GM12878 (cell line): Measurements from ENCODE around the gene AMER2. TPM values are rescaled to one million over a fixed set of nuclear protein-coding genes. Genes with fewer than 3 reads are reported as not detected.

ENCODE experiments used
- ATAC-seq: fragments of 200-7000 bp; cut with Tn5 transposase; 3 replicates; pipeline ENCODE4 v1.9.1; 2020; ENCODE audit warnings: mild to moderate bottlenecking, moderate library complexity
- BruUV-seq: library from RNA; stranded (reverse); fragments of 400-500 nt; replicated peaks from 2 replicates; lab custom pipeline; 2021; lab: Mats Ljungman, UMichigan
- CTCF ChIA-PET: fragments of 300-600 bp; sonication (Branson Sonifier 250); formaldehyde crosslinking; extraction: SDS; loops from one replicate; lab custom pipeline; 2021; ENCODE audit warnings: inconsistent platforms; lab: Yijun Ruan, JAX
- POLR2A ChIA-PET: fragments of 350-600 bp; formaldehyde crosslinking; extraction: SDS; loops from one replicate; lab custom pipeline; 2021; ENCODE audit warnings: inconsistent platforms; lab: Charles Lee
- RAD21 ChIA-PET: fragments of 300-600 bp; sonication (Branson Sonifier 250); formaldehyde crosslinking; loops from one replicate; lab custom pipeline; 2023; ENCODE audit warnings: antibody characterized with exemption; ENCODE audit not compliant: unreplicated experiment; lab: Charles Lee
- SMC1A ChIA-PET: fragments of 300-600 bp; sonication (Branson Sonifier 250); formaldehyde crosslinking; loops from one replicate; lab custom pipeline; 2023; ENCODE audit not compliant: unreplicated experiment, uncharacterized antibody; lab: Charles Lee
- DNase-seq: peaks from one replicate; pipeline ENCODE4 v3.0.0-alpha.2; 2011; ENCODE audit warnings: low read depth, low spot score
- FAIRE-seq: peaks from 3 replicates; lab custom pipeline; 2011; peaks lifted over from hg19 to GRCh38; lab: Jason Lieb, UNC
- H2AFZ ChIP-seq: 2 replicates; pipeline ENCODE4 v1.6.0; 2011; ENCODE audit warnings: low read depth, low read length, control low read depth; ENCODE audit not compliant: control insufficient read depth
- H3K27ac ChIP-seq: 2 replicates; pipeline ENCODE4 v1.5.1; 2011; ENCODE audit warnings: control low read depth; ENCODE audit not compliant: control insufficient read depth, insufficient read depth
- H3K27me3 ChIP-seq, 2 experiments: replicated peaks in 1 of 2; 2 replicates each; pipeline versions ENCODE4 v1.6.0 to v1.6.1; 2011; ENCODE audit warnings: low read length in 1 of 2; ENCODE audit not compliant: control insufficient read depth in 2 of 2, insufficient read depth in 2 of 2
- H3K36me3 ChIP-seq, 2 experiments: 2 replicates each; pipeline ENCODE4 v1.5.1; 2011; ENCODE audit warnings: low read length in 1 of 2; ENCODE audit not compliant: control insufficient read depth in 2 of 2, insufficient read depth in 2 of 2
- H3K4me1 ChIP-seq: 2 replicates; pipeline ENCODE4 v1.6.1; 2011; ENCODE audit warnings: mild to moderate bottlenecking, low read length, moderate library complexity, mixed read lengths; ENCODE audit not compliant: control insufficient read depth, insufficient read depth
- H3K4me2 ChIP-seq: 2 replicates; pipeline ENCODE4 v1.6.0; 2011; ENCODE audit warnings: control low read depth; ENCODE audit not compliant: control insufficient read depth, insufficient read depth
- H3K4me3 ChIP-seq: fragments of 200-600 bp; sonication (generic); 2 replicates; pipeline ENCODE4 v1.5.1; 2016
- H3K79me2 ChIP-seq: 2 replicates; pipeline ENCODE4 v1.6.0; 2011; ENCODE audit warnings: low read length; ENCODE audit not compliant: control insufficient read depth, insufficient read depth
- H3K9ac ChIP-seq: 2 replicates; pipeline ENCODE4 v1.8.0; 2011; ENCODE audit warnings: low read length, control low read depth, mixed read lengths; ENCODE audit not compliant: control insufficient read depth, insufficient read depth
- H3K9me3 ChIP-seq: replicated peaks from 3 replicates; pipeline ENCODE4 v1.5.1; 2011; ENCODE audit warnings: mild to moderate bottlenecking, low read length; ENCODE audit not compliant: control insufficient read depth, insufficient read depth
- H4K20me1 ChIP-seq: 2 replicates; pipeline ENCODE4 v1.6.0; 2011; ENCODE audit not compliant: control insufficient read depth, insufficient read depth
- E4F1 ChIP-seq: fragments of 450-650 bp; IDR thresholded peaks from 2 replicates; pipeline ENCODE4 v1.6.1; 2018; ENCODE audit warnings: borderline replicate concordance, mild to moderate bottlenecking; ENCODE audit not compliant: partially characterized antibody
- GATAD2B ChIP-seq: fragments of 450-650 bp; conservative IDR thresholded peaks from 2 replicates; pipeline ENCODE4 v1.6.1; 2017; ENCODE audit warnings: low read depth, mild to moderate bottlenecking, moderate library complexity
- IRF3 ChIP-seq: fragments of 450-650 bp; IDR thresholded peaks from 2 replicates; pipeline ENCODE4 v1.6.1; 2014; ENCODE audit warnings: mild to moderate bottlenecking
- NR2F1 ChIP-seq: fragments of 450-650 bp; conservative IDR thresholded peaks from 2 replicates; pipeline ENCODE4 v1.6.1; 2017; ENCODE audit warnings: mild to moderate bottlenecking
- PKNOX1 ChIP-seq: fragments of 450-650 bp; IDR thresholded peaks from 2 replicates; pipeline ENCODE4 v1.6.1; 2016; ENCODE audit warnings: mild to moderate bottlenecking
- TCF12 ChIP-seq: IDR thresholded peaks from 2 replicates; pipeline ENCODE4 v1.6.1; 2011; ENCODE audit warnings: low read depth, mild to moderate bottlenecking, low read length
- ZBTB11 ChIP-seq: fragments of 450-650 bp; formaldehyde crosslinking; IDR thresholded peaks from 2 replicates; pipeline ENCODE4 v1.5.0; 2022; ENCODE audit warnings: mild to moderate bottlenecking, missing genetic modification characterization
- WGBS: methylation state at CpG from one replicate; pipeline ENCODE4 v1.1.6; 2016; ENCODE audit warnings: low lambda C conversion rate; ENCODE audit not compliant: insufficient replicate concordance, insufficient coverage; ENCODE audit errors: missing lambda C conversion rate; 5-methylcytosine and 5-hydroxymethylcytosine counted together
- in situ Hi-C: fragments of 300-500 bp; cut with MboI; formaldehyde crosslinking; loops from 9 replicates; pipeline ENCODE4 v1.14.3; 2018; ENCODE audit warnings: mixed read lengths
- intact Hi-C: fragments of 100-400 bp; cut with micrococcal nuclease; formaldehyde crosslinking; loops from one replicate; pipeline ENCODE4 v1.14.2; 2022; ENCODE audit not compliant: unreplicated experiment
- polyA plus RNA-seq, 11 experiments: library from polyadenylated mRNA; depleted of rRNA in 4 of 11; unstranded in 6 of 11; stranded (reverse) in 5 of 11; fragments of >200 nt; fragmentation: Nextera tagmentation in 4 of 11; fragmentation: Illumina TruSeq in 1 of 11; extraction: Ambion mirVana in 4 of 11; extraction: Trizol in 1 of 11; gene quantifications; 1 replicate in 1 of 11; 2 replicates in 10 of 11; pipeline versions ENCODE4 v1.2.1 to v1.2.3, GENCODE V29; 2011 to 2016; ENCODE audit warnings: inconsistent platforms in 2 of 11, missing spikeins in 2 of 11, low read depth in 1 of 11
- total RNA-seq, 4 experiments: library from RNA; depleted of rRNA in 3 of 4; stranded (reverse); fragments of >200 nt in 3 of 4; fragmentation: Illumina TruSeq in 1 of 4; extraction: Trizol in 1 of 4; gene quantifications; 2 replicates each; pipeline versions ENCODE4 v1.2.1 to v1.2.3, GENCODE V29; 2013 to 2021
- TF ChIP-seq, protein P1 (sequence below): fragments of 450-650 bp; IDR thresholded peaks from 2 replicates; pipeline ENCODE4 v1.6.1; 2017; ENCODE audit warnings: low read depth, mild to moderate bottlenecking, moderate library complexity

Gene AMER2
- total and polyA plus RNA-seq, 10 of the 15 experiments (the other 5 are each of a cell fraction or from before 2014, with no cell fraction given), result 0.01 to 0.34 (median 0.21) TPM

GRCh38 chr13:25210842-25211569 is 38.9 kb upstream of the AMER2 start:
- H3K27ac ChIP-seq, result no peak overlapping the region
- no TSS peak for BruUV-seq
- no peak overlapping the region for H2AFZ ChIP-seq
- no peak for DNase-seq
- FAIRE-seq, result no peak
- H3K9ac ChIP-seq, result no peak overlapping the region
- ChIA-PET SMC1A (interaction anchor here (0.5 kb wide), 1 partner anchor 39 kb away, joined by 3 read pairs; no protein-coding TSS in a partner anchor), POLR2A (no interaction called here), CTCF (interaction anchor here (1.1 kb wide), 1 partner anchor 97 kb away, joined by 3 read pairs; no protein-coding TSS in a partner anchor), RAD21 (no interaction called here)
- in situ Hi-C loops (no loop called here), intact Hi-C loops (no loop called here)
- no peaks in the 10 kb centered on the region for H3K9me3 ChIP-seq
- no peaks in the 10 kb centered on the region for H3K4me1 ChIP-seq
- H4K20me1 ChIP-seq, result no peaks in the 10 kb centered on the region
- WGBS, result 61% methylated on average over 13 of the region's 13 CpGs
- H3K36me3 ChIP-seq, result no peaks in the 10 kb centered on the region
- no peak overlapping the region for H3K4me3 ChIP-seq
- H3K4me2 ChIP-seq, result no peak overlapping the region
- H3K79me2 ChIP-seq, result no peaks in the 10 kb centered on the region
- no peaks in the 10 kb centered on the region for H3K27me3 ChIP-seq
- ATAC-seq, result no peak
- TF ChIP-seq ZBTB11 (CRISPR knock-in tag), result no peak
- no peak for TF ChIP-seq GATAD2B
- TF ChIP-seq PKNOX1, result no peak
- TF ChIP-seq E4F1, result no peak
- TF ChIP-seq TCF12, result no peak
- no peak for TF ChIP-seq NR2F1
- no peak for TF ChIP-seq IRF3
- TF ChIP-seq, protein P1, sequence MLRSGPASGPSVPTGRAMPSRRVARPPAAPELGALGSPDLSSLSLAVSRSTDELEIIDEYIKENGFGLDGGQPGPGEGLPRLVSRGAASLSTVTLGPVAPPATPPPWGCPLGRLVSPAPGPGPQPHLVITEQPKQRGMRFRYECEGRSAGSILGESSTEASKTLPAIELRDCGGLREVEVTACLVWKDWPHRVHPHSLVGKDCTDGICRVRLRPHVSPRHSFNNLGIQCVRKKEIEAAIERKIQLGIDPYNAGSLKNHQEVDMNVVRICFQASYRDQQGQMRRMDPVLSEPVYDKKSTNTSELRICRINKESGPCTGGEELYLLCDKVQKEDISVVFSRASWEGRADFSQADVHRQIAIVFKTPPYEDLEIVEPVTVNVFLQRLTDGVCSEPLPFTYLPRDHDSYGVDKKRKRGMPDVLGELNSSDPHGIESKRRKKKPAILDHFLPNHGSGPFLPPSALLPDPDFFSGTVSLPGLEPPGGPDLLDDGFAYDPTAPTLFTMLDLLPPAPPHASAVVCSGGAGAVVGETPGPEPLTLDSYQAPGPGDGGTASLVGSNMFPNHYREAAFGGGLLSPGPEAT, result no peak
